GM18499 (cell line): ENCODE results near the gene ZNF14.
"Not testable (repeated sequence)": the region's sequence is repeated elsewhere in the genome, so short reads cannot be mapped to it uniquely, and the experiment has no call there.

Experiments
- ATAC-seq: cut with Tn5 transposase; IDR thresholded peaks from one replicate; pipeline ENCODE4 v1.9.1; 2021; ENCODE audit warnings: moderate number of reproducible peaks; ENCODE audit not compliant: insufficient read depth, unreplicated experiment

The ZNF14 gene

DNA sequence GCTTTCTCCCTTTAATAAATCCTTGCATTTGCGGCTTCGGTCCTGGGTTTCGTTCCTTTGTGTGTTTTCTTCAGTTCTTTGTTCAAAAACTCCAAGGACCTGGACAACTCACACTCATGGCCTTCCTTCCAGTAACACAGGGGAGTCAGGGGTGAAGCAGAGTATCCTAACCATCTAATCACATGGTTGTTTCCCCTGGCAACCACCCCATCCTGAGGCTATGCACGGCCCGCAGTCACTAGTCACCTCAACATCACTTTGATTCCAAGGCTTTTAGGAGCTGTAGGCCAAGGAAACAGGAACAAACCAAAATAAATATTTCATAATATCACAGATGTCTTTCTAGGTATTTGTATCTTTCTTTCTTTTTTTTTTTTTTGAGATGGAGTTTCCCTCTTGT, 35.3 kb downstream of the ZNF14 start:
- ATAC-seq = no peak

GRCh38 chr19:19696386-19696785, 36.5 kb downstream of the ZNF14 start:
- ATAC-seq = no peak

DNA sequence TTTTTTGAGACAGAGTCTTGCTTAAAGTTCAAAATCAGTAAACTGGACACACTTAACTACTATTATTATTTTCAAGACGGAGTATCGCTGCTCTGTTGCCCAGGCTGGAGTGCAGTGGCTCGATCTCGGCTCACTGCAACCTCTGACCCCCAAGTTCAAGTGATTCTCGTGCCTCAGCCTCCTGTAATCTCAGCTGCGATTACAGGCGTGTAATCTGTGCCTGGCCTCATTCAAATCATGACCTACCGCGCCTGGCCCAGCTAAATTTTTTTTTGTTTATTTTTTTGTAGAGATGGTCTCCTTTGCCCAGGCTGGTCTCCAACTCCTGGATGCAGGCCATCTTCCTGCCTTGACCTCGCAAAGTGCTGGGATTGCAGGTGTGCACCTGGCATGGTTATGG, 41.2 kb downstream of the ZNF14 start:
- no peak for ATAC-seq

GRCh38 chr19:19689023-19689422, 43.9 kb downstream of the ZNF14 start:
- ATAC-seq = not testable (repeated sequence)

DNA sequence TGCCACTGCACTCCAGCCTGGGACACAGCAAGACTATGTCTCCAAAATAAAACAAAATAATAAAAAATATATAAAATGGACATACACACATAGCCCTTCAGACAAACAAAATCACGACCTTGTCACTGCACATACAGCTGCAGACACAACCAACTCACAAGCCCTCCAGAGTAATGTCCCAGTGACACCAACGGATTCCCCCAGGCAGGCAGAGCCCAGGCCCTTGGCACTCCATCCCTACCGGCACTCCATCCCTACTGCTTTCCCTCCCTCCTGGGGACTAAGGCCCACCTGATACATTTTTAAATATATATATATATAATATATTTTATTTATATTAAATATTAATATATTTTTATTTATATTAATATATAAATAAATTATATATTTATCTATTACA, 45.8 kb downstream of the ZNF14 start:
- no peak for ATAC-seq

GRCh38 chr19:19686580-19686979, 46.3 kb downstream of the ZNF14 start:
- no peak for ATAC-seq

GRCh38 chr19:19686119-19686518, 46.8 kb downstream of the ZNF14 start:
- not testable (repeated sequence) for ATAC-seq

GRCh38 chr19:19679176-19680073, 53.5 kb downstream of the ZNF14 start:
- no peak for ATAC-seq

- no peak for ATAC-seq
Observed at GRCh38 chr19:19677579-19677978, 55.3 kb downstream of the ZNF14 start.

GRCh38 chr19:19674315-19674714, 58.6 kb downstream of the ZNF14 start:
- no peak for ATAC-seq

- no peak for ATAC-seq
Observed at GRCh38 chr19:19672816-19673215, 60.1 kb downstream of the ZNF14 start.

- no peak for ATAC-seq
Observed at GRCh38 chr19:19670070-19670551, 62.8 kb downstream of the ZNF14 start.

GRCh38 chr19:19668230-19669012, 64.5 kb downstream of the ZNF14 start, which contains the start of gene ZNF101:
Gene ZNF101 (plus strand): TSS chr19:19668839. CDS start chr19:19668964, 125 bp downstream.
- ATAC-seq = peak; percentile 53

- ATAC-seq = not testable (repeated sequence)
Observed at GRCh38 chr19:19665420-19665948, 67.4 kb downstream of the ZNF14 start.

GRCh38 chr19:19663256-19664120, 69.4 kb downstream of the ZNF14 start, which contains the start of gene ATP13A1:
Gene ATP13A1 (minus strand): TSS chr19:19663676. CDS start chr19:19663666, 10 bp downstream.
- peak; percentile 48 for ATAC-seq

GRCh38 chr19:19662871-19663255, 70.0 kb downstream of the ZNF14 start:
- no peak for ATAC-seq

- no peak for ATAC-seq
Observed at GRCh38 chr19:19662344-19662743, 70.6 kb downstream of the ZNF14 start.

GRCh38 chr19:19661675-19662251, 71.1 kb downstream of the ZNF14 start:
- ATAC-seq = no peak

GRCh38 chr19:19661141-19661674, 71.7 kb downstream of the ZNF14 start:
- no peak for ATAC-seq
